Retinal pigment epithelial cell (primary cell): Measurements from ENCODE around the gene HSF2.

ENCODE experiments used
- DNase-seq: peaks from one replicate; pipeline ENCODE4 v3.0.0-alpha.2; 2010; ENCODE audit warnings: low read depth
- H3K4me3 ChIP-seq: 2 replicates; pipeline ENCODE4 v1.5.1; 2011; ENCODE audit warnings: mild to moderate bottlenecking, low read length, control low read depth, moderate library complexity
- TF ChIP-seq, protein P1 (sequence below): conservative IDR thresholded peaks from 2 replicates; pipeline ENCODE4 v1.5.1; 2011; ENCODE audit warnings: low read depth, low read length, control low read depth, inconsistent platforms

Gene HSF2

DNA sequence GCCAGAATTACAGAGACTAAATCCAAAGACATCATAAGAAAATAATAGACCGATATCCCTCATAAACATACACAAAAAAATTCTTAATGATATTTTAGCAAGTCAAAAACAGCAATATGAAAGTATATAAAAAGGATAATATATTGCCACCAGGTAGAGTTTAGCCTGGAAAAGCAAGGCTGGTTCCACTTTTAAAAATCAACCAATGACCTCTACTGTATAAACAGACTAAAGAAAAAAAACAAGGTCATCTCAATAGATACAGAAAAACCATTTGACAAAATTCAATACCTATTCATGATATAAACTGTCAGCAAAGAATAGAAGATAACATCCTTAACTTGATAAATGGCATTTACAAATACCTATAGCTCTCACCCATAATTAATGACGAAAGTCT lies 62.4 kb downstream of the HSF2 start:
- TF ChIP-seq, protein P1, sequence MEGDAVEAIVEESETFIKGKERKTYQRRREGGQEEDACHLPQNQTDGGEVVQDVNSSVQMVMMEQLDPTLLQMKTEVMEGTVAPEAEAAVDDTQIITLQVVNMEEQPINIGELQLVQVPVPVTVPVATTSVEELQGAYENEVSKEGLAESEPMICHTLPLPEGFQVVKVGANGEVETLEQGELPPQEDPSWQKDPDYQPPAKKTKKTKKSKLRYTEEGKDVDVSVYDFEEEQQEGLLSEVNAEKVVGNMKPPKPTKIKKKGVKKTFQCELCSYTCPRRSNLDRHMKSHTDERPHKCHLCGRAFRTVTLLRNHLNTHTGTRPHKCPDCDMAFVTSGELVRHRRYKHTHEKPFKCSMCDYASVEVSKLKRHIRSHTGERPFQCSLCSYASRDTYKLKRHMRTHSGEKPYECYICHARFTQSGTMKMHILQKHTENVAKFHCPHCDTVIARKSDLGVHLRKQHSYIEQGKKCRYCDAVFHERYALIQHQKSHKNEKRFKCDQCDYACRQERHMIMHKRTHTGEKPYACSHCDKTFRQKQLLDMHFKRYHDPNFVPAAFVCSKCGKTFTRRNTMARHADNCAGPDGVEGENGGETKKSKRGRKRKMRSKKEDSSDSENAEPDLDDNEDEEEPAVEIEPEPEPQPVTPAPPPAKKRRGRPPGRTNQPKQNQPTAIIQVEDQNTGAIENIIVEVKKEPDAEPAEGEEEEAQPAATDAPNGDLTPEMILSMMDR = no peak
- DNase-seq = no peak
- no peak overlapping the region for H3K4me3 ChIP-seq

DNA sequence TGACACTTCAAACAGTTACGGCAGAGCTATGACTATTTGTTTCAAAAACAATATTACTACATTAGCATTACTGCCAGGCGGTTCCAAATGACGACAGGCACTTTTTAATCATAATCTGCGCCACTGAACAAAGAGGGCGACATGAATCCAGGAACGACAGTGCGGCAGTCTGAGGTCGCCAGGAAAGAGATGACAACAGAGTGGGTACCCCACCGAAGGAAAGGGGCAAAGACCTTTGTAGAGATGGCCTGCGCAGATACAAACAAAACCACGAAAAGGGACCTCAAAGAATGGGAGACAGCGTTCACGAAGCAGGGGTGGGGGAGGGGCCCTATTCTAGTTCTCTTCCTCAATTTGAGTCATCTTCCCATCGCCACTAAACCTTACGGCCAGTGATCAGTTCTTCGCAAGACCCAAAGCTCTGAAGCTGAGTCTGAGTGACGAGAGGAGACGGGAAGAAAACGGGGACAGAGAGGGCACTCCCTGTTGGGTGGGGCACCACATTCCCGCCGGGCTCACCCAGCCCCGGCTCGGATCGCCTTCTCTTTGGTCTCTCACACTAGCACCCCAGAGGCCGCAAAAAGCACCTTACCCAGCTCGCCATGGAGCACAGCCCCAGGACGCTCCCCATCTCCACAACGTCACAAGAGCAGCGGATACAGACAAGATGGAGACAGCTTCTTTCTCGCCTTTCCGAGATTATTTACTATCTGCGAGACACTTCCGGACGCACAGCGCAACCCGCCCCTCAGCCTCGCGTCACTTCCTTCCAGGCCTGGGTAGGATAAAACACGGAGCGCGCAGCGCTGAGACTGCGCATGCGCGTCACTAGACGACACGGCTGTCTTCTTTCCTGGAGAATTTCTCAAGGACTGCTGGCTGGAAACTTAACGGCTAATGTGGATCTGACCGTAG lies 71.9 kb downstream of the HSF2 start, which contains the start of gene SERINC1:
Gene SERINC1 (minus strand): TSS at position 701 of the 915 bp plus-strand sequence. CDS start 70 bp downstream, at position 631.
- peak within 1 kb of the TSS; percentile 98 for H3K4me3 ChIP-seq
- TF ChIP-seq, protein P1 = no peak
- DNase-seq = peak; percentile 81

DNA sequence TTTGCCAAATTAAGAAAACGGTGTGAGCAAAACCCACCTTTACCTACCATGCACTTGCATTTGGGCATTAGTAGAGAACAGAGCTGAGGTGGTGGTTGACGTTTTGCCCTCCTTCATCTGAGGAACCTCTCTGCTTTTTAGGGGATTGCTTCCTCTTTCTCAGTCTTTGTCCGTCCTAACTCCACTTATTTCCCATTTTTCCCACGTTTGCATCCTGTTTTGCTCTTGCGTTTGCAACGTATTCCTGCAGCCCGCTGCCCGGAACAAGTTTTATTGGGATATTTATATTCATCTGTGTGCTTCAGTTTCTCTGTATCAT lies 72.5 kb downstream of the HSF2 start:
- H3K4me3 ChIP-seq = peak overlapping the region; percentile 98
- TF ChIP-seq, protein P1 = no peak

DNA sequence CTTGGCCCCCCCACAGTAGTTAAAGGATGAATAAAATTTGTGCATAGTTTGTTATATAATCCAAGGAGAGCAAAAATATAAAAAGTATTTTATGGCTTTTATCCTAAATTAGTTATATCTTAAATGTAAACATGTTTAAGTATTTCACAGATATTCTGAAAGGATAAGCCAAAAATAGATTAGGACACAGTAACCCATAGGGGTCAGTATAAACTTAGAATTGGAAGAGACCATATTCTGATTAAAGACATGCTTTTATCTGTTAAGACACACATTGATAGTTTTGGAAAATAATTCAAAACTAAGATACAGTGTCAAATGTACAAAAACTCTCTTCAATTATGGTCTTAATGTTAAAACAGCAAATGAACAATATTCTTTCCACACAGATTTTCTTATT lies 76.7 kb downstream of the HSF2 start:
- DNase-seq = no peak
- H3K4me3 ChIP-seq = no peak overlapping the region
- TF ChIP-seq, protein P1 = peak; percentile 42

More for the DNA sequence above, 72.5 kb downstream of the HSF2 start:
- no peak for DNase-seq

DNA sequence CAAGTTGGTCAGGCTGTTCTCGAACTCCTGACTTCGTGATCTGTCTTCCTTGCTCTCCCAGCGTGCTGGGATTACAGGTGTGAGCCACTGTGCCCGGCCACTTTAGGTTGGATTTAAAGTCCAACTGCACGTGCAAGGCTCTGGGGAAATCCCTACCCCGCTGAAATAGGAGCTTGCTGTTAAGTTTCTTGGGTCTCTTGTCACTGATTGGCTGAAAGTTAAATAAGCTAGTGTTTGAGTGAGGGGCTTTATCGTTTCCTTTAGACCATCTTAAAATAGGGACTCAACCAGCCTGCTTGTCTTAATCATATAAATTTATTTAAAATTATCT lies 83.3 kb downstream of the HSF2 start:
- TF ChIP-seq, protein P1 = no peak
- H3K4me3 ChIP-seq = no peak overlapping the region
- no peak for DNase-seq
